ENCODE results near the gene RGS18. TPM values are rescaled to one million over a fixed set of nuclear protein-coding genes. Genes with fewer than 3 reads are reported as not detected.

The RGS18 gene
- not detected in 2 replicates for total RNA-seq

GRCh38 chr1:192158181-192158580, at the start of gene RGS18:
TSS of gene RGS18 (plus strand) at chr1:192158462. CDS start at chr1:192158638, 176 bp downstream.

Other genes starting within 250 kb of the RGS18 start
- not detected in 2 replicates for gene RGS21, start 158.5 kb downstream of the RGS18 start, total RNA-seq